Fibroblast of skin of right biceps (primary cell): ENCODE data around the gene DRC7.
"Not testable (repeated sequence)": the region's sequence is repeated elsewhere in the genome, so short reads cannot be mapped to it uniquely, and the experiment has no call there.

ENCODE experiments used
- DNase-seq: peaks from one replicate; pipeline ENCODE4 v3.0.0-alpha.2; 2013

DRC7 gene

GRCh38 chr16:57738844-57739243 is 44.2 kb downstream of the DRC7 start:
- no peak for DNase-seq

- DNase-seq, result no peak
Observed at GRCh38 chr16:57739756-57740422, 45.3 kb downstream of the DRC7 start.

GRCh38 chr16:57740423-57741071 is 45.9 kb downstream of the DRC7 start:
- no peak for DNase-seq

- DNase-seq, result no peak
Observed at GRCh38 chr16:57741660-57742191, 47.1 kb downstream of the DRC7 start.

- DNase-seq, result no peak
Observed at GRCh38 chr16:57742543-57742942, 47.9 kb downstream of the DRC7 start.

GRCh38 chr16:57743458-57743857 is 48.9 kb downstream of the DRC7 start:
- no peak for DNase-seq

- no peak for DNase-seq
Observed at GRCh38 chr16:57743886-57744641, 49.5 kb downstream of the DRC7 start.

- no peak for DNase-seq
Observed at GRCh38 chr16:57744642-57744903, 50.0 kb downstream of the DRC7 start.

GRCh38 chr16:57745768-57746167 is 51.2 kb downstream of the DRC7 start:
- no peak for DNase-seq

- DNase-seq, result not testable (repeated sequence)
Observed at GRCh38 chr16:57746316-57746715, 51.7 kb downstream of the DRC7 start.

GRCh38 chr16:57747091-57747490 is 52.5 kb downstream of the DRC7 start:
- no peak for DNase-seq

- no peak for DNase-seq
Observed at GRCh38 chr16:57747496-57747895, 52.9 kb downstream of the DRC7 start.

GRCh38 chr16:57747996-57748395 is 53.4 kb downstream of the DRC7 start:
- DNase-seq, result no peak

GRCh38 chr16:57748596-57748995 is 54.0 kb downstream of the DRC7 start:
- DNase-seq, result no peak

GRCh38 chr16:57749101-57749692 is 54.6 kb downstream of the DRC7 start:
- no peak for DNase-seq

- no peak for DNase-seq
Observed at GRCh38 chr16:57749856-57750452, 55.3 kb downstream of the DRC7 start.

- no peak for DNase-seq
Observed at GRCh38 chr16:57750796-57751538, 56.4 kb downstream of the DRC7 start.

- DNase-seq, result no peak
Observed at GRCh38 chr16:57751539-57752202, 57.1 kb downstream of the DRC7 start.

GRCh38 chr16:57752203-57752580 is 57.6 kb downstream of the DRC7 start:
- DNase-seq, result no peak

GRCh38 chr16:57752581-57753447 is 58.2 kb downstream of the DRC7 start:
- no peak for DNase-seq
